Lower leg skin (tissue), 3 donors: ENCODE measurements around the gene TMEM151A.

Source experiments
- POLR2A ChIP-seq, 2 donors: fragments of 450-650 bp; IDR thresholded peaks; one replicate each; pipeline ENCODE4 v1.6.1; 2016 to 2017; ENCODE audit warnings: antibody characterized with exemption in 2 of 2, mild to moderate bottlenecking in 1 of 2, moderate library complexity in 1 of 2
- TF ChIP-seq, protein P1 (sequence below), 3 donors: fragments of 450-650 bp; IDR thresholded peaks; one replicate each; pipeline ENCODE4 v1.5.1; 2016; ENCODE audit warnings: antibody characterized with exemption in 3 of 3, mild to moderate bottlenecking in 3 of 3, moderate library complexity in 2 of 3

DNA sequence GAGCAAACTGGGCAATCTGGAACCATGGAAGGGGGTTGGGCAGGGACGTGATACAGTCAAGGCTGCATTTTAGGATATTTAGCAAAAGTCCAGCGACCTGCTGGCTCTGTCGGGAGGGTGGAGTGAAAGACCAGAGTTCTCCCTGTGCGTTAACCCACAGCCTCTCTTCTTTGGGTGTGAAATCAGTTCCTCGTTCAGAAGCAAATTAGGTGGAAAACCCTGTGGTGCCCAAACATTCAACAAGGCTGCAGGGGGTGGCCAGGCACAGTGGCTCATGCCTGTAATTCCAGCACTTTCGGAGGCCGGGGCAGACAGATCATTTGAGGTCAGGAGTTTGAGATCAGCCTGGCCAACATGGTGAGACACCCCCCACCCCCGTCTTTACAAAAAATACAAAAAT is 5.9 kb downstream of the TMEM151A start:
- TF ChIP-seq, protein P1, sequence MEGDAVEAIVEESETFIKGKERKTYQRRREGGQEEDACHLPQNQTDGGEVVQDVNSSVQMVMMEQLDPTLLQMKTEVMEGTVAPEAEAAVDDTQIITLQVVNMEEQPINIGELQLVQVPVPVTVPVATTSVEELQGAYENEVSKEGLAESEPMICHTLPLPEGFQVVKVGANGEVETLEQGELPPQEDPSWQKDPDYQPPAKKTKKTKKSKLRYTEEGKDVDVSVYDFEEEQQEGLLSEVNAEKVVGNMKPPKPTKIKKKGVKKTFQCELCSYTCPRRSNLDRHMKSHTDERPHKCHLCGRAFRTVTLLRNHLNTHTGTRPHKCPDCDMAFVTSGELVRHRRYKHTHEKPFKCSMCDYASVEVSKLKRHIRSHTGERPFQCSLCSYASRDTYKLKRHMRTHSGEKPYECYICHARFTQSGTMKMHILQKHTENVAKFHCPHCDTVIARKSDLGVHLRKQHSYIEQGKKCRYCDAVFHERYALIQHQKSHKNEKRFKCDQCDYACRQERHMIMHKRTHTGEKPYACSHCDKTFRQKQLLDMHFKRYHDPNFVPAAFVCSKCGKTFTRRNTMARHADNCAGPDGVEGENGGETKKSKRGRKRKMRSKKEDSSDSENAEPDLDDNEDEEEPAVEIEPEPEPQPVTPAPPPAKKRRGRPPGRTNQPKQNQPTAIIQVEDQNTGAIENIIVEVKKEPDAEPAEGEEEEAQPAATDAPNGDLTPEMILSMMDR (IDR thresholded peaks at IDR 0.05): no peak
- TF ChIP-seq POLR2A (IDR thresholded peaks at IDR 0.05): no peak
